ENCODE data around the gene ZP1. TPM values are rescaled to one million over a fixed set of nuclear protein-coding genes. Genes with fewer than 3 reads are reported as not detected.

The ZP1 gene
- total and polyA plus RNA-seq, 10 of the 15 experiments (the other 5 are each of a cell fraction or from before 2014, with no cell fraction given): not detected

DNA sequence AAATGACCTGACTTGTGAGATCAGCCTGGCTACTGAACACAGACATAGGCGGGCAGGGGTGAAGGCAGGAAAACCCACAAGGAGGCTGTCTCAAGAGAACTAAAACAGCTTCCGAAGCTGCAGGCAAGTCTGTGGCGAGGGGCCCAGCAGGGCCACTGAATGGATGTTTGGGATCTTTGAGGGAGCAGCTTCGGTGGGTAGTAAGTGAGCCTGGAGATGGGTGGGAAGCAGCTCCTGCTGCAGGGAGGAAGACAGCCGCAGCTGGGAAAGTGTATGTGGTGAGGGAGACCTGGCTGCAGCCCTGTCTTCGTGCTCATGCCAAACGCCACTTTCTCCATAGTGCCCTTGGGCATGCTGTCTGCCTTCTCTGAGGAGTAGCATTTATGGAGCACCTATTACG, 22.0 kb upstream of the ZP1 start:
- Histone ChIP-seq H3K27me3 (replicated peaks in 1 of 2; ENCODE audit: control insufficient read depth in 2 of 2, insufficient read depth in 2 of 2, low read length in 1 of 2) (no peaks in the 10 kb centered on the region), H3K36me3 (ENCODE audit: control insufficient read depth in 2 of 2, insufficient read depth in 2 of 2, low read length in 1 of 2) (peaks cover 2 to 21% of the 10 kb centered on the region in 2 experiments; a peak in 3 of 4 replicates), H3K79me2 (ENCODE audit: control insufficient read depth, insufficient read depth, low read length) (peaks cover 48% of the 10 kb centered on the region), H3K4me1 (ENCODE audit: control insufficient read depth, insufficient read depth, low read length) (peaks cover 4% of the 10 kb centered on the region), H3K4me3 (peak overlapping the region; percentile 92; the same call in 1 of the 2 replicates), H3K4me2 (ENCODE audit: control insufficient read depth, insufficient read depth) (peak overlapping the region; percentile 39), H2AFZ (ENCODE audit: control insufficient read depth, low read depth, low read length) (no peak overlapping the region), H3K9me3 (replicated peaks; ENCODE audit: control insufficient read depth, insufficient read depth, low read length) (no peaks in the 10 kb centered on the region), H3K9ac (ENCODE audit: control insufficient read depth, insufficient read depth, low read length) (no peak overlapping the region), H4K20me1 (ENCODE audit: control insufficient read depth, insufficient read depth) (no peaks in the 10 kb centered on the region), H3K27ac (ENCODE audit: control insufficient read depth, insufficient read depth) (no peak overlapping the region)
- WGBS (ENCODE audit: insufficient coverage, insufficient replicate concordance, low lambda C conversion rate, missing lambda C conversion rate): 88% methylated on average over 8 of the region's 8 CpGs
- ChIA-PET POLR2A (interaction anchor here (0.5 kb wide), 1 partner anchor 73 kb away, joined by 4 read pairs; no protein-coding TSS in a partner anchor), RAD21 (ENCODE audit: unreplicated experiment) (no interaction called here), SMC1A (ENCODE audit: uncharacterized antibody, unreplicated experiment) (no interaction called here), CTCF (interaction anchor here (3.2 kb wide), 1 partner anchor 14 kb away, joined by 18 read pairs; no protein-coding TSS in a partner anchor)
- no TSS peak for BruUV-seq (replicated peaks)
- DNase-seq (ENCODE audit: low read depth, low spot score): no peak
- in situ Hi-C loops (cut with MboI): no loop called here
- ATAC-seq: no peak
- FAIRE-seq: no peak
- TF ChIP-seq, protein P1, sequence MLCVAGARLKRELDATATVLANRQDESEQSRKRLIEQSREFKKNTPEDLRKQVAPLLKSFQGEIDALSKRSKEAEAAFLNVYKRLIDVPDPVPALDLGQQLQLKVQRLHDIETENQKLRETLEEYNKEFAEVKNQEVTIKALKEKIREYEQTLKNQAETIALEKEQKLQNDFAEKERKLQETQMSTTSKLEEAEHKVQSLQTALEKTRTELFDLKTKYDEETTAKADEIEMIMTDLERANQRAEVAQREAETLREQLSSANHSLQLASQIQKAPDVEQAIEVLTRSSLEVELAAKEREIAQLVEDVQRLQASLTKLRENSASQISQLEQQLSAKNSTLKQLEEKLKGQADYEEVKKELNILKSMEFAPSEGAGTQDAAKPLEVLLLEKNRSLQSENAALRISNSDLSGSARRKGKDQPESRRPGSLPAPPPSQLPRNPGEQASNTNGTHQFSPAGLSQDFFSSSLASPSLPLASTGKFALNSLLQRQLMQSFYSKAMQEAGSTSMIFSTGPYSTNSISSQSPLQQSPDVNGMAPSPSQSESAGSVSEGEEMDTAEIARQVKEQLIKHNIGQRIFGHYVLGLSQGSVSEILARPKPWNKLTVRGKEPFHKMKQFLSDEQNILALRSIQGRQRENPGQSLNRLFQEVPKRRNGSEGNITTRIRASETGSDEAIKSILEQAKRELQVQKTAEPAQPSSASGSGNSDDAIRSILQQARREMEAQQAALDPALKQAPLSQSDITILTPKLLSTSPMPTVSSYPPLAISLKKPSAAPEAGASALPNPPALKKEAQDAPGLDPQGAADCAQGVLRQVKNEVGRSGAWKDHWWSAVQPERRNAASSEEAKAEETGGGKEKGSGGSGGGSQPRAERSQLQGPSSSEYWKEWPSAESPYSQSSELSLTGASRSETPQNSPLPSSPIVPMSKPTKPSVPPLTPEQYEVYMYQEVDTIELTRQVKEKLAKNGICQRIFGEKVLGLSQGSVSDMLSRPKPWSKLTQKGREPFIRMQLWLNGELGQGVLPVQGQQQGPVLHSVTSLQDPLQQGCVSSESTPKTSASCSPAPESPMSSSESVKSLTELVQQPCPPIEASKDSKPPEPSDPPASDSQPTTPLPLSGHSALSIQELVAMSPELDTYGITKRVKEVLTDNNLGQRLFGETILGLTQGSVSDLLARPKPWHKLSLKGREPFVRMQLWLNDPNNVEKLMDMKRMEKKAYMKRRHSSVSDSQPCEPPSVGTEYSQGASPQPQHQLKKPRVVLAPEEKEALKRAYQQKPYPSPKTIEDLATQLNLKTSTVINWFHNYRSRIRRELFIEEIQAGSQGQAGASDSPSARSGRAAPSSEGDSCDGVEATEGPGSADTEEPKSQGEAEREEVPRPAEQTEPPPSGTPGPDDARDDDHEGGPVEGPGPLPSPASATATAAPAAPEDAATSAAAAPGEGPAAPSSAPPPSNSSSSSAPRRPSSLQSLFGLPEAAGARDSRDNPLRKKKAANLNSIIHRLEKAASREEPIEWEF (IDR thresholded peaks at IDR 0.05; ENCODE audit: insufficient replicate concordance, low read depth, low read length): no peak
- TF ChIP-seq RBBP5 (conservative IDR thresholded peaks at IDR 0.05) (no peak), RB1 (IDR thresholded peaks at IDR 0.05; ENCODE audit: borderline replicate concordance) (no peak), CHD1 (IDR thresholded peaks at IDR 0.05; ENCODE audit: low read depth, low read length) (no peak)
- intact Hi-C loops (cut with micrococcal nuclease; ENCODE audit: unreplicated experiment): loop anchor here (2.0 to 10.0 kb wide), 2 partner anchors 53 to 109 kb away; partner anchors contain the start of gene SLC15A3
